Left colon (tissue), 2 donors: ENCODE measurements around the gene SCN4B. TPM values are rescaled to one million over a fixed set of nuclear protein-coding genes. Genes with fewer than 3 reads are reported as not detected.
A peak's percentile ranks its signal among the peaks of the same experiment; 100 is the strongest.

Experiments used
- ATAC-seq: fragments of 200-7000 bp; cut with Tn5 transposase; one replicate; pipeline ENCODE4 v1.9.1; 2020; ENCODE audit warnings: mild to moderate bottlenecking, moderate library complexity
- DNase-seq, 2 donors: peaks; one replicate each; pipeline ENCODE4 v3.0.0-alpha.2; 2020
- intact Hi-C, 2 donors: fragments of 100-400 bp; cut with DNase I in 1 of 2; cut with micrococcal nuclease in 1 of 2; formaldehyde crosslinking; loops; one replicate each; pipeline versions ENCODE4 v1.11.2 to v1.14.0; 2022; cut with DNase I, micrococcal nuclease
- total RNA-seq, 2 donors: library from RNA; stranded (reverse); fragmentation: NEBNext Ultra II Directional; extraction: Animal tissue kit (Norgen Biotek cat#: 25700); gene quantifications; one replicate each; pipeline ENCODE4 v1.2.1, GENCODE V29; 2021
- donor health status: DM: no; HTN: no; CAD: no.
- donor health status: DM: yes; HTN: yes; CAD: no.

Gene SCN4B
- total RNA-seq, 2 donors from 2014 or later = 0.67 to 1.6 TPM

GRCh38 chr11:118088531-118088930 lies 64.1 kb downstream of the SCN4B start:
- DNase-seq (peak; percentile 58 to 75), ATAC-seq (peak; percentile 69)
- intact Hi-C loops = no loop called here

GRCh38 chr11:118087931-118088330 lies 64.7 kb downstream of the SCN4B start:
- intact Hi-C loops = no loop called here
- no peak for DNase-seq
- no peak for ATAC-seq

GRCh38 chr11:118086913-118087768 lies 65.5 kb downstream of the SCN4B start, which contains the start of gene SMIM35:
Gene SMIM35 (minus strand): TSS chr11:118086963. CDS start chr11:118086757, 206 bp downstream.
- DNase-seq (no peak), ATAC-seq (no peak)
- intact Hi-C loops = no loop called here

- intact Hi-C loops = no loop called here
- DNase-seq = no peak
- ATAC-seq = no peak
Measured at GRCh38 chr11:118084656-118085055, 68.0 kb downstream of the SCN4B start.

- intact Hi-C loops = no loop called here
- peak; percentile 75 for ATAC-seq
- DNase-seq = peak in 1 of 2 donors; percentile 56
Measured at GRCh38 chr11:118084247-118084646, 68.4 kb downstream of the SCN4B start.

Other genes starting within 250 kb of the SCN4B start
- gene TMPRSS13, start 223.4 kb downstream of the SCN4B start, total RNA-seq = under 1 TPM; 0.46 to 0.87 TPM
- 10 to 100 TPM in 1 of 2 donors, 1 to 10 TPM in 1; 4.4 to 19.0 TPM for gene IL10RA, start 166.4 kb downstream of the SCN4B start, total RNA-seq
- gene TMPRSS4, start 75.7 kb downstream of the SCN4B start, total RNA-seq = 100 to 1,000 TPM; 255 to 318 TPM
- under 1 TPM in 1 of 2 donors, not detected in 1; 0.08 TPM for gene SMIM35, start 65.9 kb downstream of the SCN4B start, total RNA-seq
- under 1 TPM; 0.06 to 0.47 TPM for gene SCN2B, start 23.8 kb upstream of the SCN4B start, total RNA-seq
- 1 to 10 TPM; 4.9 to 6.7 TPM for gene JAML, start 72.2 kb upstream of the SCN4B start, total RNA-seq
- gene MPZL3, start 99.5 kb upstream of the SCN4B start, total RNA-seq = 10 to 100 TPM in 1 of 2 donors, 1 to 10 TPM in 1; 6.3 to 12.8 TPM
- 10 to 100 TPM; 62.1 to 84.7 TPM for gene MPZL2, start 111.5 kb upstream of the SCN4B start, total RNA-seq
- gene CD3E, start 151.9 kb upstream of the SCN4B start, total RNA-seq = 1 to 10 TPM; 3.4 to 6.7 TPM
- gene CD3D, start 189.9 kb upstream of the SCN4B start, total RNA-seq = 1 to 10 TPM; 4.3 to 8.0 TPM
- gene CD3G, start 191.5 kb upstream of the SCN4B start, total RNA-seq = 1 to 10 TPM; 1.6 to 1.9 TPM
- gene UBE4A, start 206.8 kb upstream of the SCN4B start, total RNA-seq = 10 to 100 TPM; 40.3 to 45.6 TPM
- gene ATP5MG, start 248.8 kb upstream of the SCN4B start, total RNA-seq = 100 to 1,000 TPM; 233 to 328 TPM